Measurements from ENCODE around the gene OSTN. TPM values are rescaled to one million over a fixed set of nuclear protein-coding genes. Genes with fewer than 3 reads are reported as not detected.
"Not testable (repeated sequence)": the region's sequence is repeated elsewhere in the genome, so short reads cannot be mapped to it uniquely, and the experiment has no call there.

The OSTN gene
- total RNA-seq, 2 donors from 2014 or later: 0.09 TPM; not detected in 1

- intact Hi-C loops (cut with DNase I): no loop called here
- no peaks in the 10 kb centered on the region for H3K4me1 ChIP-seq (replicated peaks)
- no peaks in the 10 kb centered on the region for H3K9me3 ChIP-seq
- H3K36me3 ChIP-seq: no peaks in the 10 kb centered on the region
- no peak overlapping the region for H3K27ac ChIP-seq
- H3K27me3 ChIP-seq (replicated peaks; ENCODE audit: insufficient read depth): no peaks in the 10 kb centered on the region
- TF ChIP-seq POLR2A (IDR thresholded peaks at IDR 0.05): no peak
- peak; percentile 22 for TF ChIP-seq POLR2AphosphoS5 (IDR thresholded peaks at IDR 0.05)
- no peak for DNase-seq (ENCODE audit: low spot score)
- H3K4me3 ChIP-seq: no peak overlapping the region
Measured at GRCh38 chr3:191263365-191263764, 64.3 kb downstream of the OSTN start.

GRCh38 chr3:191263850-191264249 lies 64.8 kb downstream of the OSTN start:
- Histone ChIP-seq H3K27ac (no peak overlapping the region), H3K36me3 (no peaks in the 10 kb centered on the region), H3K9me3 (no peaks in the 10 kb centered on the region), H3K4me3 (no peak overlapping the region), H3K4me1 (replicated peaks) (no peaks in the 10 kb centered on the region), H3K27me3 (replicated peaks; ENCODE audit: insufficient read depth) (no peaks in the 10 kb centered on the region)
- no peak for DNase-seq (ENCODE audit: low spot score)
- 63% methylated on average over 3 of the region's 3 CpGs for WGBS
- TF ChIP-seq CTCF (IDR thresholded peaks at IDR 0.05) (no peak), POLR2AphosphoS5 (IDR thresholded peaks at IDR 0.05) (no peak), POLR2A (IDR thresholded peaks at IDR 0.05) (no peak)
- intact Hi-C loops (cut with DNase I): no loop called here

- H3K4me3 ChIP-seq: no peak overlapping the region
- no peak for DNase-seq (ENCODE audit: low spot score)
- no peaks in the 10 kb centered on the region for H3K9me3 ChIP-seq
- no peaks in the 10 kb centered on the region for H3K4me1 ChIP-seq (replicated peaks)
- H3K36me3 ChIP-seq: no peaks in the 10 kb centered on the region
- H3K27ac ChIP-seq: no peak overlapping the region
- TF ChIP-seq POLR2A (IDR thresholded peaks at IDR 0.05): no peak
- TF ChIP-seq CTCF (IDR thresholded peaks at IDR 0.05): no peak
- TF ChIP-seq POLR2AphosphoS5 (IDR thresholded peaks at IDR 0.05): no peak
- intact Hi-C loops (cut with DNase I): no loop called here
- H3K27me3 ChIP-seq (replicated peaks; ENCODE audit: insufficient read depth): no peaks in the 10 kb centered on the region
Measured at GRCh38 chr3:191268737-191269136, 69.7 kb downstream of the OSTN start.

GRCh38 chr3:191269289-191270085 lies 70.4 kb downstream of the OSTN start:
- H3K4me3 ChIP-seq: no peak overlapping the region
- intact Hi-C loops (cut with DNase I): no loop called here

GRCh38 chr3:191275244-191275643 lies 76.2 kb downstream of the OSTN start:
- H3K4me1 ChIP-seq (replicated peaks); H3K4me3 ChIP-seq; DNase-seq (ENCODE audit: low spot score); H3K9me3 ChIP-seq; H3K27me3 ChIP-seq (replicated peaks; ENCODE audit: insufficient read depth); H3K36me3 ChIP-seq; intact Hi-C loops (cut with DNase I); H3K27ac ChIP-seq: not testable (repeated sequence)
- WGBS: 96% methylated on average over 14 of the region's 14 CpGs

More at GRCh38 chr3:191269289-191270085, 70.4 kb downstream of the OSTN start:
- Histone ChIP-seq H3K9me3 (no peaks in the 10 kb centered on the region), H3K4me1 (replicated peaks) (no peaks in the 10 kb centered on the region), H3K27ac (no peak overlapping the region), H3K36me3 (no peaks in the 10 kb centered on the region), H3K27me3 (replicated peaks; ENCODE audit: insufficient read depth) (no peaks in the 10 kb centered on the region)
- WGBS: 61% methylated on average over 5 of the region's 5 CpGs
- no peak for DNase-seq (ENCODE audit: low spot score)
- TF ChIP-seq POLR2AphosphoS5 (IDR thresholded peaks at IDR 0.05) (no peak), CTCF (IDR thresholded peaks at IDR 0.05) (no peak), POLR2A (IDR thresholded peaks at IDR 0.05) (no peak)

- intact Hi-C loops (cut with DNase I): no loop called here
- no peaks in the 10 kb centered on the region for H3K4me1 ChIP-seq (replicated peaks)
- TF ChIP-seq POLR2A (IDR thresholded peaks at IDR 0.05) (no peak), CTCF (IDR thresholded peaks at IDR 0.05) (no peak), POLR2AphosphoS5 (IDR thresholded peaks at IDR 0.05) (no peak)
- H3K9me3 ChIP-seq: no peaks in the 10 kb centered on the region
- no peak overlapping the region for H3K27ac ChIP-seq
- H3K27me3 ChIP-seq (replicated peaks; ENCODE audit: insufficient read depth): no peaks in the 10 kb centered on the region
- DNase-seq (ENCODE audit: low spot score): no peak
- no peak overlapping the region for H3K4me3 ChIP-seq
- no peaks in the 10 kb centered on the region for H3K36me3 ChIP-seq
Measured at GRCh38 chr3:191275751-191276150, 76.7 kb downstream of the OSTN start.
